IMR-90 (cell line): ENCODE data around the gene KRT35. TPM values are rescaled to one million over a fixed set of nuclear protein-coding genes. Genes with fewer than 3 reads are reported as not detected.

Experiments used
- ATAC-seq: fragments of 200-7000 bp; cut with Tn5 transposase; 2 replicates; pipeline ENCODE4 v1.9.1; 2020; ENCODE audit warnings: low read depth, mild to moderate bottlenecking, moderate library complexity
- BruUV-seq: library from RNA; stranded (reverse); fragments of 400-500 nt; replicated peaks from 2 replicates; lab custom pipeline; 2021; lab: Mats Ljungman, UMichigan
- CTCF ChIA-PET: fragments of 300-600 bp; formaldehyde crosslinking; extraction: SDS; loops from one replicate; lab custom pipeline; 2021; ENCODE audit warnings: antibody characterized with exemption; lab: Yijun Ruan, JAX
- POLR2A ChIA-PET: fragments of 300-600 bp; sonication (Branson Sonifier 250); formaldehyde crosslinking; loops from one replicate; lab custom pipeline; 2022; ENCODE audit warnings: antibody characterized with exemption; ENCODE audit not compliant: unreplicated experiment; lab: Charles Lee
- DNase-seq: peaks from one replicate; pipeline ENCODE4 v3.0.0; 2013
- H2AFZ ChIP-seq: replicated peaks from 2 replicates; pipeline ENCODE3; 2013; ENCODE audit warnings: low read length, mild to moderate bottlenecking; ENCODE audit not compliant: poor library complexity
- H2AK5ac ChIP-seq: 2 replicates; pipeline ENCODE4 v1.6.1; 2013; ENCODE audit warnings: low read depth, low read length, inconsistent platforms
- H2AK9ac ChIP-seq: replicated peaks from 2 replicates; pipeline ENCODE3; 2013; ENCODE audit warnings: mild to moderate bottlenecking, low read depth, low read length, moderate library complexity; ENCODE audit not compliant: poor library complexity
- H2BK120ac ChIP-seq: 2 replicates; pipeline ENCODE4 v1.6.1; 2013; ENCODE audit warnings: low read depth, low read length, inconsistent platforms
- H2BK15ac ChIP-seq: 3 replicates; pipeline ENCODE4 v1.6.1; 2013; ENCODE audit warnings: low read depth, low read length, inconsistent platforms
- H2BK20ac ChIP-seq: 2 replicates; pipeline ENCODE4 v1.6.1; 2013; ENCODE audit warnings: low read depth, mild to moderate bottlenecking, inconsistent platforms, low read length, moderate library complexity
- H2BK5ac ChIP-seq: 2 replicates; pipeline ENCODE4 v1.6.1; 2013; ENCODE audit warnings: mild to moderate bottlenecking, low read depth, low read length, inconsistent platforms; ENCODE audit not compliant: poor library complexity, severe bottlenecking
- H3K14ac ChIP-seq: replicated peaks from 2 replicates; pipeline ENCODE4 v1.6.1; 2013; ENCODE audit warnings: low read depth, low read length, inconsistent platforms
- H3K18ac ChIP-seq: 2 replicates; pipeline ENCODE4 v1.6.1; 2013; ENCODE audit warnings: low read depth, low read length, control low read depth
- H3K23ac ChIP-seq: 2 replicates; pipeline ENCODE4 v1.6.1; 2013; ENCODE audit warnings: low read depth, low read length, inconsistent platforms
- H3K27ac ChIP-seq: 2 replicates; pipeline ENCODE4 v1.5.1; 2013; ENCODE audit warnings: mild to moderate bottlenecking, control low read depth, low read length; ENCODE audit not compliant: insufficient read depth
- H3K27me3 ChIP-seq: 2 replicates; pipeline ENCODE4 v1.6.1; 2013; ENCODE audit warnings: low read length; ENCODE audit not compliant: control insufficient read depth, insufficient read depth
- H3K36me3 ChIP-seq: 2 replicates; pipeline ENCODE4 v1.6.1; 2013; ENCODE audit warnings: low read length, mixed read lengths; ENCODE audit not compliant: control insufficient read depth, insufficient read depth
- H3K4ac ChIP-seq: 2 replicates; pipeline ENCODE4 v1.6.1; 2013; ENCODE audit warnings: low read depth, low read length, inconsistent platforms
- H3K4me1 ChIP-seq: 2 replicates; pipeline ENCODE4 v1.6.1; 2013; ENCODE audit warnings: low read length, mixed read lengths; ENCODE audit not compliant: control insufficient read depth, insufficient read depth
- H3K4me2 ChIP-seq: 2 replicates; pipeline ENCODE4 v1.6.1; 2013; ENCODE audit warnings: low read depth, mild to moderate bottlenecking, control low read depth, low read length, moderate library complexity
- H3K4me3 ChIP-seq: 2 replicates; pipeline ENCODE4 v1.5.1; 2013; ENCODE audit warnings: low read depth, mild to moderate bottlenecking, control low read depth, low read length, moderate library complexity; ENCODE audit not compliant: insufficient read depth
- H3K56ac ChIP-seq: 2 replicates; pipeline ENCODE4 v1.6.1; 2013; ENCODE audit warnings: low read length, inconsistent platforms; ENCODE audit not compliant: insufficient read depth; ENCODE audit errors: extremely low read depth
- H3K79me1 ChIP-seq, 2 experiments: 2 replicates each; pipeline ENCODE4 v1.6.1; 2013; ENCODE audit warnings: low read length in 2 of 2, inconsistent platforms in 1 of 2, low read depth in 1 of 2
- H3K9ac ChIP-seq: 2 replicates; pipeline ENCODE4 v1.6.1; 2013; ENCODE audit warnings: low read depth, low read length, control low read depth
- H3K9me1 ChIP-seq: 2 replicates; pipeline ENCODE4 v1.6.1; 2013; ENCODE audit warnings: low read length, inconsistent platforms; ENCODE audit not compliant: insufficient read depth
- H3K9me3 ChIP-seq: 2 replicates; pipeline ENCODE4 v1.6.1; 2013; ENCODE audit warnings: low read length; ENCODE audit not compliant: control insufficient read depth, insufficient read depth
- H4K20me1 ChIP-seq: 2 replicates; pipeline ENCODE4 v1.6.1; 2013; ENCODE audit warnings: low read length, inconsistent platforms; ENCODE audit not compliant: insufficient read depth
- H4K5ac ChIP-seq: 2 replicates; pipeline ENCODE4 v1.6.1; 2013; ENCODE audit warnings: mild to moderate bottlenecking, low read depth, low read length, control low read depth
- H4K8ac ChIP-seq, 2 experiments: 2 replicates each; pipeline ENCODE4 v1.6.1; 2013; ENCODE audit warnings: low read depth in 2 of 2, low read length in 2 of 2, control low read depth in 1 of 2, inconsistent platforms in 1 of 2
- H4K91ac ChIP-seq: 2 replicates; pipeline ENCODE4 v1.6.1; 2013; ENCODE audit warnings: low read depth, low read length, inconsistent platforms; ENCODE audit not compliant: insufficient read depth
- WGBS, 2 experiments: methylation state at CpG; one replicate each; pipeline versions ENCODE4 v1.1.5 to v1.1.7; 2013; ENCODE audit warnings: missing lambda C conversion rate in 2 of 2; ENCODE audit not compliant: insufficient read length in 1 of 2; ENCODE audit errors: extremely low coverage in 2 of 2; 5-methylcytosine and 5-hydroxymethylcytosine counted together
- dilution Hi-C: fragments of 300-500 bp; cut with HindIII; formaldehyde crosslinking; loops from one replicate; pipeline ENCODE4 v1.14.3; 2018; ENCODE audit warnings: low sequenced_read_pairs; ENCODE audit not compliant: unreplicated experiment
- in situ Hi-C: fragments of 300-500 bp; cut with MboI; formaldehyde crosslinking; loops from 3 replicates; pipeline ENCODE4 v1.14.3; 2019; ENCODE audit warnings: low sequenced_read_pairs, inconsistent platforms, mixed read lengths
- intact Hi-C: fragments of 100-400 bp; cut with micrococcal nuclease; formaldehyde crosslinking; loops from 2 replicates; pipeline ENCODE4 v1.10.0; 2022
- polyA plus RNA-seq, 3 experiments: library from polyadenylated mRNA; depleted of rRNA; stranded (reverse); fragments of >200 nt; gene quantifications; 2 replicates each; pipeline ENCODE4 v1.2.3, GENCODE V29; 2012; ENCODE audit warnings: low replicate concordance in 1 of 3
- total RNA-seq: library from RNA; depleted of rRNA; stranded (reverse); fragments of >200 nt; gene quantifications from 2 replicates; pipeline ENCODE4 v1.2.3, GENCODE V29; 2012
- TF ChIP-seq, protein P1 (sequence below): conservative IDR thresholded peaks from 2 replicates; pipeline ENCODE4 v1.5.1; 2012; ENCODE audit warnings: mild to moderate bottlenecking, low read depth, low read length, improper control_type of control experiment

KRT35 gene
- total and polyA plus RNA-seq, 2 of the 4 experiments (the other 2 are of a cell fraction), result not detected

DNA sequence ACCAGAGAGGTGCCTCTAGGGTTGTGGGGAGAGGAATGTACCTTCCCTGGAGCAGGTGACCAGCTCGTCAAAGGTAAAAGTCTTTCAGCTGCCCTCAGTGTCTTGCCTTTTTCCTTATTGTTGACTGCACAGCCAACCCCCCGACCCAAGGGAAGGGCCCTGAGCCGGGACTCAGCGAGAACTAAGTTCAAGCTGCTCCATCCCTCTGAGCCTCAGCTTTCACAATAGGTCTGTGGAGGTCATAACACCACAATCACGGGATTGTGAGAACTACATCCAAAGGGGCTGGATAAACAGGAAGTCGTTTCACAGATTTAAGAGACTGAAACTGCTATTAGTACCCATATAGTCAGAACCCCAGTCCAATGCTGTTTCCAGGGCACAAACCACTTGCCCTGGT is 11.4 kb upstream of the KRT35 start:
- Histone ChIP-seq H3K9me3 (no peaks in the 10 kb centered on the region), H2BK5ac (no peak overlapping the region), H3K23ac (peak overlapping the region; percentile 29; the same call in 1 of the 2 replicates), H3K4ac (peak overlapping the region; percentile 71; the same call in 1 of the 2 replicates), H2BK120ac (peak overlapping the region; percentile 53; the same call in 1 of the 2 replicates), H2BK15ac (peak overlapping the region; percentile 95; the same call in 2 of the 3 replicates), H4K5ac (peak overlapping the region; percentile 21), H3K4me3 (no peak overlapping the region), H4K8ac (peak overlapping the region in 1 of 2 experiments; percentile 40; a peak in 1 of 4 replicates), H3K56ac (no peak overlapping the region), H3K27ac (no peak overlapping the region), H3K4me2 (no peak overlapping the region), H2AK5ac (no peak overlapping the region), H3K4me1 (peaks cover 17% of the 10 kb centered on the region), H2AFZ (no peak overlapping the region), H3K18ac (peak overlapping the region; percentile 21; the same call in 1 of the 2 replicates), H2BK20ac (0 out of 2 replicates have a peak overlapping the region, but pooled peaks have one; percentile 26), H3K9me1 (peaks cover 18% of the 10 kb centered on the region), H3K36me3 (no peaks in the 10 kb centered on the region), H3K27me3 (no peaks in the 10 kb centered on the region), H3K9ac (no peak overlapping the region), H4K20me1 (no peaks in the 10 kb centered on the region), H3K14ac (peak overlapping the region; percentile 44; the same call in 1 of the 2 replicates), H2AK9ac (no peak overlapping the region), H3K79me1 (no peaks in the 10 kb centered on the region), H4K91ac (0 out of 2 replicates have a peak overlapping the region, but pooled peaks have one; percentile 39)
- DNase-seq (peak; percentile 33), ATAC-seq (no peak)
- WGBS, 2 experiments, result 71% methylated on average over 3 of the region's 6 CpGs; no CpG with 5 or more reads in 1 of the 2 experiments
- POLR2A ChIA-PET, result no interaction called here
- TF ChIP-seq, protein P1, sequence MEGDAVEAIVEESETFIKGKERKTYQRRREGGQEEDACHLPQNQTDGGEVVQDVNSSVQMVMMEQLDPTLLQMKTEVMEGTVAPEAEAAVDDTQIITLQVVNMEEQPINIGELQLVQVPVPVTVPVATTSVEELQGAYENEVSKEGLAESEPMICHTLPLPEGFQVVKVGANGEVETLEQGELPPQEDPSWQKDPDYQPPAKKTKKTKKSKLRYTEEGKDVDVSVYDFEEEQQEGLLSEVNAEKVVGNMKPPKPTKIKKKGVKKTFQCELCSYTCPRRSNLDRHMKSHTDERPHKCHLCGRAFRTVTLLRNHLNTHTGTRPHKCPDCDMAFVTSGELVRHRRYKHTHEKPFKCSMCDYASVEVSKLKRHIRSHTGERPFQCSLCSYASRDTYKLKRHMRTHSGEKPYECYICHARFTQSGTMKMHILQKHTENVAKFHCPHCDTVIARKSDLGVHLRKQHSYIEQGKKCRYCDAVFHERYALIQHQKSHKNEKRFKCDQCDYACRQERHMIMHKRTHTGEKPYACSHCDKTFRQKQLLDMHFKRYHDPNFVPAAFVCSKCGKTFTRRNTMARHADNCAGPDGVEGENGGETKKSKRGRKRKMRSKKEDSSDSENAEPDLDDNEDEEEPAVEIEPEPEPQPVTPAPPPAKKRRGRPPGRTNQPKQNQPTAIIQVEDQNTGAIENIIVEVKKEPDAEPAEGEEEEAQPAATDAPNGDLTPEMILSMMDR, result no peak
- intact Hi-C loops, result no loop called here
- BruUV-seq, result no TSS peak
- dilution Hi-C loops, result no loop called here
- CTCF ChIA-PET, result interaction anchor here (1.1 kb wide), 1 partner anchor 636 kb away, joined by 4 read pairs; no protein-coding TSS in a partner anchor
- in situ Hi-C loops, result no loop called here
